Measurements from ENCODE around the gene TMEM106B.

- TF ChIP-seq POLR2A (IDR thresholded peaks at IDR 0.05; ENCODE audit: low read depth, low read length) (no peak), SPI1 (IDR thresholded peaks at IDR 0.05; ENCODE audit: low read depth, low read length) (no peak), POU2F2 (IDR thresholded peaks at IDR 0.05; ENCODE audit: low read depth, low read length) (no peak), POLR2AphosphoS5 (IDR thresholded peaks at IDR 0.05; ENCODE audit: low read depth, low read length) (no peak), TAF1 (IDR thresholded peaks at IDR 0.05; ENCODE audit: low read depth, low read length) (no peak)
Measured at GRCh38 chr7:12244129-12244528, 33.0 kb downstream of the TMEM106B start.
